Thyroid gland (tissue), 4 donors: ENCODE measurements around the gene ADCY10.

Experiments
- CTCF ChIP-seq, 6 experiments: fragments of 200-600 bp in 3 of 6; fragments of 450-650 bp in 3 of 6; sonication (generic) in 3 of 6; IDR thresholded peaks; one replicate each; pipeline ENCODE4 v1.5.1; 2016 to 2019; ENCODE audit warnings: antibody characterized with exemption in 6 of 6, mild to moderate bottlenecking in 2 of 6, inconsistent platforms in 1 of 6, moderate library complexity in 1 of 6
- POLR2A ChIP-seq, 2 donors: fragments of 450-650 bp; IDR thresholded peaks; one replicate each; pipeline ENCODE4 v1.6.1; 2017; ENCODE audit warnings: antibody characterized with exemption in 2 of 2, mild to moderate bottlenecking in 2 of 2, moderate library complexity in 1 of 2

GRCh38 chr1:167767761-167768160, 146.2 kb downstream of the ADCY10 start:
- TF ChIP-seq CTCF (IDR thresholded peaks at IDR 0.05) (no peak), POLR2A (IDR thresholded peaks at IDR 0.05) (no peak)
